Measurements from ENCODE around the gene PRCD.
"Not testable (repeated sequence)": the region's sequence is repeated elsewhere in the genome, so short reads cannot be mapped to it uniquely, and the experiment has no call there.

PRCD gene

DNA sequence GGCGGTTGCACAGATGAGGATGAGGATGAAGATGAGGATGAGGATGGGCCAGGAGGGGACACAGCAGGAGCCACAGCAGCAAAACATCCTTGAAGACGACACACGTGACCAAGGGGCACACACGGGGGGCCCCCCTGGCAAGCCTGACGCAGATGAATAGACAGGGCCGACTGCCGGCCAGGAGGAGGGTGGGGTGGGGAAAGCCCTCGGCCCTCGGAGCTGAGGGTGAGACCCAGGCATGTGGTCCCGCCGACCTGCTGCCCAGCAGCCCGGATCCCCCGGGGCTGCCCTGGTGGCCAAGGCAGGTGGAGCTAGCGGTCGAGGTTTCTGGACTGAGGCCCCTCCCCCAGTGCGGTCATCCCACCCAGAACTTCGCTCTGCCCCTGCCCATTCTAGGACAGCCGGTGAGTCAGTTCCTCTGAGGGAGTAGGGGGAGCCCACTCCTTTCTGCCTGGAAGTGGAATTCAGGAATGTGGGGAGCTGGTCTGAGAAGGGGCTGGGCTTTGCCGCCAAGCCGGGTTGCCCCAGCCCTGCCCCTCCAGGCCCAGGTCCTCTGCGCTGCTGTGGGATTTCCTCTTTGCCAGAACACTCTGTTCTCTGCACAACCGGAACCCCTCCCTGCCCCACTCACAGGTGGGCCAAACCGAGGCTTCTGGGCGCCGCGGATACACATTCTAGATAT, 12.3 kb upstream of the PRCD start:
- TF ChIP-seq GATA1 (IDR thresholded peaks at IDR 0.05; ENCODE audit: low read depth, low read length) (no peak), POLR2A (IDR thresholded peaks at IDR 0.05; ENCODE audit: low read length) (no peak)

GRCh38 chr17:76528156-76528527, 11.7 kb upstream of the PRCD start:
- no peak for DNase-seq
- no peak for TF ChIP-seq POLR2A (IDR thresholded peaks at IDR 0.05; ENCODE audit: low read length)
- TF ChIP-seq GATA1 (IDR thresholded peaks at IDR 0.05; ENCODE audit: low read depth, low read length): no peak

More for the DNA sequence above, 12.3 kb upstream of the PRCD start:
- no peak for DNase-seq

DNA sequence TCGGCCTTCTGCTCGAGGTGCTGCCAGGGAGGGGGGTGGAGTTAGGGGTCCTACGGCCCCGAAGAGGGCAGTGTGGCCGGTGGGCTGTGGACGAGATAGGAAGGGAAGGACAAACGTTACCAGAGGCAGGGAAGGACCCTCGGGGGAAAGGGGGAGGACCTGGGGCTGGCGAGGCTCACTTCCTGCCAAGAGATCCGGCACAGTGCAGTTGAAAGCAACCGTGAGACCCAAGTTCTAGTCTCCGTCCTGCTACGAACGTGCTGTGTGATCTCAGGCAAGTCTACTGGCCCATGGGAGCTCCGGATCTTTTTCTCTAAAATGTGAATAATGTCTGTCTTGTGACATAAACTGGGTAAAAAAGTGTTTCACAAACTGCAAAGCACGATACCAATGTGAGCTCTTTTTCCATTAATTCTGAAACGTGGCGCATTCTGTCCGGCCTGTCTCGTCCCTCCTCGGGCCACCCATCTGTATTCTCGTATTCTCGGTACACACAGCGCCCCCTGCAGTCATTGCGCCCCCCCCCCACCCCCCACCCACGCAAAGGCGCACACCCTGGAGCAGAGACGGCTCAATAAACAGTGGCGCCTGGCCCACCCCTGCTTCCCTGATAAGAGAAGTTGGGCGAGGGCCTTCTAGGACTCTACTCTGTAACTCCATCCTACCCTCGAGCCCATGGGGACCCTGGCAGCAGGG, 11.2 kb upstream of the PRCD start:
- peak; percentile 59 to 61 for DNase-seq
- TF ChIP-seq GATA1 (IDR thresholded peaks at IDR 0.05; ENCODE audit: low read depth, low read length): no peak
- TF ChIP-seq POLR2A (IDR thresholded peaks at IDR 0.05; ENCODE audit: low read length): no peak

- TF ChIP-seq GATA1 (IDR thresholded peaks at IDR 0.05; ENCODE audit: low read depth, low read length) (no peak), POLR2A (IDR thresholded peaks at IDR 0.05; ENCODE audit: low read length) (no peak)
- no peak for DNase-seq
Observed at GRCh38 chr17:76529224-76530094, 10.4 kb upstream of the PRCD start.

DNA sequence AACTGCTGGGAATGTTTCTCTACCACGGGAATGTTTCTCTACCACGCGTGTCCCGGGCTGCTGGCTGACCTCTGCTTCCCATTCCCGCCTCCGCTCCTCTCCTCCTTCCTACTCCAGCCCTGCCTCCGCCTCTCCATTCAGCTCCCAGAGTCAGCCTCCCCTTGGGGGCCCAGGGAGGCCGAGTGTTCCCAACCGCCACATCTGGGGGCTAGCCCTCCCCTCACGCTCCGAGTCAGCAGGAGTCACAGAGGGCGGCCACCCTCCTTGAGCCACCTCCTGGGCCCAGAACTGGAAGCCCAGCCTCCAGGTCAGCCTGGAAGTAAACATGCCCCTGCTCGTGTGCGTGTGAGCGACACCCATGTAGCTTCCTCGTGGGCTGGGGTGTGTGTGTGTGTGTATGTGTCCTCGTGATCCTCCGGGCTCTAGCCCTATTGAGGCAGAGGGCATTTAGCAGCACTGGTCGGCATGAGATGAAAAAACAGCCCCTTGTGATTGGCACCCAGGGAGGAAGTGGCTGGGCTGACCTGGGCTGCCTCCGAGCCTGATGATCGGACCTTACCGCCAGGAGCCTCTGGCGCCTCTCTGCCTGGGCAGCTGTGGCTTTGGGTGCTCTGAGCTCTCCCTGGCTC, 9.6 kb upstream of the PRCD start:
- no peak for DNase-seq
- no peak for TF ChIP-seq GATA1 (IDR thresholded peaks at IDR 0.05; ENCODE audit: low read depth, low read length)
- no peak for TF ChIP-seq POLR2A (IDR thresholded peaks at IDR 0.05; ENCODE audit: low read length)

GRCh38 chr17:76530811-76531485, 8.9 kb upstream of the PRCD start:
- TF ChIP-seq POLR2A (IDR thresholded peaks at IDR 0.05; ENCODE audit: low read length) (no peak), GATA1 (IDR thresholded peaks at IDR 0.05; ENCODE audit: low read depth, low read length) (no peak)
- DNase-seq: no peak

- TF ChIP-seq POLR2A (IDR thresholded peaks at IDR 0.05; ENCODE audit: low read length): no peak
- no peak for TF ChIP-seq GATA1 (IDR thresholded peaks at IDR 0.05; ENCODE audit: low read depth, low read length)
- DNase-seq: no peak
Observed at GRCh38 chr17:76531486-76532038, 8.3 kb upstream of the PRCD start.

- no peak for DNase-seq
- TF ChIP-seq GATA1 (IDR thresholded peaks at IDR 0.05; ENCODE audit: low read depth, low read length) (no peak), POLR2A (IDR thresholded peaks at IDR 0.05; ENCODE audit: low read length) (no peak)
Observed at GRCh38 chr17:76532072-76532651, 7.7 kb upstream of the PRCD start.

DNA sequence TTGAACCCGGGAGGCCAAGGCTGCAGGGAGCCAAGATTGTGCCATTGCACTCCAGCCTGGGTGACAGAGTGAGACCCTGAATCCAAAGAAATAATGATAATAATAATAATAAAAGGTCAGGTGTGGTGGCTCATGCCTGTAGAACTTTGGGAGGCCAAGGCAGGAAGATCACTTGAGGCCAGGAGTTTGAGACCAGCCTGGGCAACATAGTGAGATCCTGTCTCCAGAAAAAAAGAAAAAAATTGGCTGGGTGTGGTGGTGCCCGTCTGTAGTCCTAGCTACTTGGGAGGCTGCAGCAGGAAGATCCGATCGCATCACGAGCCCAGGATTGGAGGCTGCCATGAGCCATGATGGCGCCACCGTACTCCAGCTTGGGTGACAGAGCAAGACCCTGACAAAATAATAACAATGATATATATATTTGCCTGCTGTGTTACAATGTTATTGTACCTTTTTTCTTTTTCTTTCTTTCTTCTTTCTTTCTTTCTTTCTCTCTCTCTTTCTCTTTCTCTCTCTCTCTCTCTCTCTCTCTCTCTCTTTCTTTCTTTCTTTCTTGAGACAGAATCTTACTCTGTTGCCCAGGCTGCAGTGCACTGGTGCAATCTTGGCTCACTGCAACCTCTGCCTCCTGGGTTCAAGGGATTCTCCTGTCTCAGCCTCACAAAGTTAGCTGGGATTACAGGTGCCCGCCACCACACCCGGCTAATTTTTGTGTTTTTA, 6.0 kb upstream of the PRCD start:
- not testable (repeated sequence) for DNase-seq

DNA sequence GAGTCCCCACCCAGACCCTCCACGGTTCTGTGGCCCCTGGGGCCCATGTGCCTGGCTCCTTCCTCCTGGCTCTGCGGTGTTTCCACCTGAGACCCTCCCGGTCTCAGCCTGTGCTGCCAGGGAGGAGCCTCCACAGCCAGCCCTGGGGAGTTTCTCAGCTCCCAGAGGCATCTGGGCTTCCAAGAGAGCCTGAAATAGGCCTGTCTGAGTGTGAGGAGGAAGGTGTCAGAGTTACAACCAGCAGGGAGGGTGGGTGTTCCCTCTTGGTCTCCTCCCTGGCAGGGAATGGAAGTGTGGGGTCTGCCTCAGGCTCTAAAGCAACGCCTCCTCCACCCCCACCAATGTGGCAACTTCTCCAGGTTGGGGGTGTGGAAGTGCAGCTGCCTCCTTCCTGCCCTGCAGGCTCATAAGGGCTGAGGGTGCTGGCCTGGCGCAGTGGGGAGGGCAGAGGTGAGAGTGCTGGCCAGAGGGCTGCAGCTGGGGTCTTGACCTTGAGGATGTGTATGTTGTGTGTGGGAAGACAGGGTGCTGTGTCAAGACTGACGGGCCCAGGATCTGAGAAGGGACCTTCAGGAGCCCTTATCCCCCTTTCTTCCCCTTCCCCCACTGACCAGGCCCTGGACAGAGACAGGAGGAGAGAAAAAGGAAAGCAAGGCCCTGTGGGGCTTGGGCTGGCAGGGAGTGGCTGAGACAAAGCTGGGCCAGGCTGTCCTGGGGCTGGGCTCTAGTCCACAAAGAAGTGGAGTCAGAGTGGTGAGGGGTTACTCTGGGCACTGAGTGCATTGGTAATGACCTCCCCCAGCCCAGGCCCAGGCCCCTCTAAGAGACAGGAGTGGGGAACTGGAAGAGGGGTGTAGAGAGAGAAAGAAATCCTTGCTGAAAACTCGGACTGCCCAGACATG, 4.8 kb upstream of the PRCD start:
- DNase-seq: no peak
- no peak for TF ChIP-seq GATA1 (IDR thresholded peaks at IDR 0.05; ENCODE audit: low read depth, low read length)
- TF ChIP-seq POLR2A (IDR thresholded peaks at IDR 0.05; ENCODE audit: low read length): no peak

- DNase-seq: no peak
- no peak for TF ChIP-seq GATA1 (IDR thresholded peaks at IDR 0.05; ENCODE audit: low read depth, low read length)
- no peak for TF ChIP-seq POLR2A (IDR thresholded peaks at IDR 0.05; ENCODE audit: low read length)
Observed at GRCh38 chr17:76535788-76536510, 3.9 kb upstream of the PRCD start.

All from erythroblast (primary cell).